HK-2 (cell line): Measurements from ENCODE around the gene C13orf42.
A peak's percentile ranks its signal among the peaks of the same experiment; 100 is the strongest.

ENCODE experiments used
- DNase-seq: peaks from one replicate; pipeline ENCODE4 v3.0.0-alpha.2; 2018; ENCODE audit not compliant: unreplicated experiment

C13orf42 gene

GRCh38 chr13:51111174-51111573 is at the start of gene C13orf42:
TSS of gene C13orf42 (minus strand) at chr13:51111274. CDS start at chr13:51111209, 65 bp downstream.
- DNase-seq: no peak

DNA sequence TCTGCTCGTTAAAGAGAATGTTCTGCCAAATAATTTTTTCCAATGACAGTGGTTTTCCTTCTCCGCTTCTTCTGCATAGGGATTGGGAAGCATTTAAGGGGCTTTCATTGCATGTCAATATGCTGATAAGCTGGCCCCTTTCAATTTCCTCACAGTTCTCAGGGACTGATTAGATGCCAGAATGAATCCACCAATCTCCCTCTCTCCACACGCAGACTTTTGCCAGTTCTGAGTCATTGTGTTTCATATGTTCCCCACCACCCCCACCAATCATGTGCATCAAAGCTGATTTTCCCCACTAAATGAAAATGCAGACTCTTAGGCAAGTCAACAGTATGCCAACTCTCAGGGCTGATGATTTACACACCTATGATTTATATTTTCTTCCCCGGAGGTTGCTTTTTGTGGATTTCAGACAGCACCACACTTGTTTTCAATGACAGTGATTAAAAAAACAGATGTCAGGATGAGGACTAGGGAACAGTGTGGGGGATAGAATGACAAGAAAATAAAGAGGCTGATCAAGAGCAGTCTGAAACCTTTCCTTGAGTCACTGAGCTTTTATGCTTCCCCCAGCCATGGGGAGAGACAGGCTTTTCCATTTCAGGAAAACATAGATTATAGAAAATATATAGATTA is 47.9 kb upstream of the C13orf42 start:
- DNase-seq: no peak

DNA sequence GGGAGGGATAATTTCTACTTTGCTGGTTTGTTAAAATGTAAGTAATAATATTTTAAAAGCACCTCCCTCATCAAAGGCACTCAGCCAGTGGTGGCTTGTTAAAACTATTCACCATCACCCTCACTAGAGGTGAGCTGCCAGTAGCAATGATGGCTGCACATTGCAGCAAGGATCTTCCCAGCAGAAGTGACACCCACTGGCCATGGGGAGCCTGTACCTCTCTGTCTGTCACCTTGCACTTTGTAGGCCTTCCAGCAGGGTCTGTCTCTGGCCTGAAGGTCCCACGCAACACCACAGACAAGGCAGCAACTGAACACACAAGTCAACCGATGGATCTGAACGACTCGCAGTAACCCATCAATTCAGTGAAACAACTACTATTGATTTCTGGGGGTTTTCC is 47.3 kb upstream of the C13orf42 start:
- DNase-seq: no peak

GRCh38 chr13:51156648-51157047 is 45.6 kb upstream of the C13orf42 start:
- DNase-seq: no peak

- no peak for DNase-seq
These were observed 44.9 kb upstream of the C13orf42 start for GRCh38 chr13:51155776-51156515.

- no peak for DNase-seq
These were observed 44.1 kb upstream of the C13orf42 start for GRCh38 chr13:51155161-51155560.

- no peak for DNase-seq
These were observed 43.0 kb upstream of the C13orf42 start for GRCh38 chr13:51154029-51154555.

GRCh38 chr13:51153527-51153926 is 42.5 kb upstream of the C13orf42 start:
- DNase-seq: no peak

DNA sequence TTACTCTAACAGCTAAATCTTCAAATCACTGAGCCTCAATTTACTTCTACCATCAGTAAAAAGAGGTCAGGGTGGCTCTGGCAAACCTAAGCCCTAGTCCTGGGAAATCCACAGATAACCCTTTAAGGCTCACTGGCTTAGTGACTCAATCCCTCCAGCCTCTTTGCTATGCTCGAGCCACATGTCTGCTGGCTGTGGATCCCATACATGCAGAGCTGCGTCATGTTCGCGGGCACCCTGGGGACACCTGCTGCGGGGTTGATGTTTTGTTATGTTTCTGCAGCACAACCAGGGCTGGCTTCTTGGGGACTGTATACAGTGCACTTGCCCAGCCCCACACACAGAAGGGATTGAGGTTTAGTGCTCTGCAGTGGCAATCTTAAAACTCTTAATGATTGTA is 41.6 kb upstream of the C13orf42 start:
- no peak for DNase-seq

GRCh38 chr13:51151463-51151862 is 40.4 kb upstream of the C13orf42 start:
- DNase-seq: no peak

DNA sequence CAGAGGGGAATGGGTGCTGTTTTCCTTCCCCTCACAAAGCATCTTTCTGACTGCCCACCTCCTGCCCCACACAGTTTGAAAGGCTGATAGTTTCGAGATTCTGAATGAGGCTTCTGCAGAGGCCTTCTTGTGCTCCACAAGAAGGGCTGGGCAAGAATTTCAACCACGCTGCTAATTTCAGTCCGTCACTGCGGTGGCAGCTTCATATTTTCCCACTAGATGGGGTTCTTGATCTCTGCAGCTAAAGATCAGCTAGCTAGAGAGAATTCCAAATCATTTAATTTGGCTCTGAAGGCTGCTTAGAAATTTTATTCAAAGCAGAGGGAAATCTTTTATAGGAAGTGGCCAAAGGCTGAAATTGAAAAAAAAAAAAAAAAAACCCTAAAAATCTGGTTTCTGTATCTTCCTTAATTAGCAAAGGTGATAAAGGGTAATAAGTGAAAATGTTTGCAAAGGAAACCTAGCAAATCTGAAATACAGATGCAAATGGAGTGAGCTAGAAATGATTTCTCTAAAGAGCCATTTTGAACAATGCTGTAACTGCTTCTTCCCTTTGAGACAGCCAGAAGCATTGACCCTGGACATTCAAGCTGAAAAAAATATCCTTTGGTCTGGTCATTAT is 38.0 kb upstream of the C13orf42 start:
- DNase-seq: no peak

- DNase-seq: no peak
These were observed 37.3 kb upstream of the C13orf42 start for GRCh38 chr13:51148223-51148951.

DNA sequence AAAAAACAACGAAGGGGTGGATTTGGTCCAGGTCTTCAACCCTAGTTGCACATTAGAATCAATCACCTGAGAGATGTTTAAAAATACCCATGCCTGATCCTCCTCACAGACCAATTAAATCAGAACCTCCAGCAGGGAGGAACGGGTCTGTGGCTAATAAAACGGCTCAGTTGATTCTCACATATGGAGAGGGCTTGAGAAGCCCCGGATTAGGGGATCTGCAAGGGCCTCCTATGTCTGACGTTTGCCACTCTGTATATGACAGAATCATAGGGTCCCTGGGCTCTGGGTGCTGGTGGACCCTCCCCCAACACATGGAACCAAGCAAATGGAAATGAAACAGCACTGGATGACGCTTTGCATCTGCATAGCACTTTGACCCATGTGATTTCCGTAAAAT is 36.7 kb upstream of the C13orf42 start:
- no peak for DNase-seq

DNA sequence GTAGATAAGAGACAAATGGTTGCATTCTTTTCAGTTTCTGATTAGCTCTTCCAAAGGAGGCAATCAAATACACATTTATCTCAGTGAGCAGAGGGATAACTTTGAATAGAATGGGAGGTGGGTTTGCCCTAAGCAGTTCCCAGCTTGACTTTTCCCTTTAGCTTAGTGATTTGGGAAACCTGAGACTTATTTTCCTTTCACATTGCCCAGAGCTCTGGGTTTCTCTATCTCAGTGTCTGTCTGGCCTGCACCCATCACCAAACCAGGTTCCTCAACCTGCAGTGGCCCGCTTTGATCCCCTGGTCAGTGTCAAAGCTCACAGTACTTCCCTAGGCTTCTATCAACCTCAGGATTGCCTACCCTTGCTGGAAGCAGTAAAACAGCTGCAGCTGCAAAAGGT is 35.6 kb upstream of the C13orf42 start:
- no peak for DNase-seq

GRCh38 chr13:51137250-51137649 is 26.2 kb upstream of the C13orf42 start:
- DNase-seq: no peak

- no peak for DNase-seq
These were observed 25.4 kb upstream of the C13orf42 start for GRCh38 chr13:51136276-51136980.

GRCh38 chr13:51134763-51135365 is 23.8 kb upstream of the C13orf42 start:
- DNase-seq: no peak

DNA sequence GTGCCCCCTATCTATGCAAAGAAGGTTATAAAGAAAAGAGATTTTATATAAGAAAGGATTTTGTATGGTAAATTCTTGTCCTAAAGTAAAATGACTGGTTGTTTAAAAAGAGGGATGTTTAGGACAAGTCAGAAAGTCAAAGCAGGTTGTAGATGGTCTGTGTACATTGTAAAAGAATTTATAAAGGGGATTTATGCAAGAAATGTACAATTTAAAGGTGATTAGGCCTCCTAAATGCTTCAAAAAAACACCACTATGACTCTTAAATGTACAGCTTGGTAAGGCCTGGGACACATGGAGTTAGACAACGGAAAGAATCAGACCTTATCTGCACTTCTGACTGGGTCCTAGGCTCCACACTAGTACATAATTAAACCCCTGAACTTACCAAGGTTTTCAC is 19.3 kb upstream of the C13orf42 start:
- no peak for DNase-seq

- peak; percentile 25 for DNase-seq
These were observed 14.6 kb upstream of the C13orf42 start for GRCh38 chr13:51125495-51126226.

DNA sequence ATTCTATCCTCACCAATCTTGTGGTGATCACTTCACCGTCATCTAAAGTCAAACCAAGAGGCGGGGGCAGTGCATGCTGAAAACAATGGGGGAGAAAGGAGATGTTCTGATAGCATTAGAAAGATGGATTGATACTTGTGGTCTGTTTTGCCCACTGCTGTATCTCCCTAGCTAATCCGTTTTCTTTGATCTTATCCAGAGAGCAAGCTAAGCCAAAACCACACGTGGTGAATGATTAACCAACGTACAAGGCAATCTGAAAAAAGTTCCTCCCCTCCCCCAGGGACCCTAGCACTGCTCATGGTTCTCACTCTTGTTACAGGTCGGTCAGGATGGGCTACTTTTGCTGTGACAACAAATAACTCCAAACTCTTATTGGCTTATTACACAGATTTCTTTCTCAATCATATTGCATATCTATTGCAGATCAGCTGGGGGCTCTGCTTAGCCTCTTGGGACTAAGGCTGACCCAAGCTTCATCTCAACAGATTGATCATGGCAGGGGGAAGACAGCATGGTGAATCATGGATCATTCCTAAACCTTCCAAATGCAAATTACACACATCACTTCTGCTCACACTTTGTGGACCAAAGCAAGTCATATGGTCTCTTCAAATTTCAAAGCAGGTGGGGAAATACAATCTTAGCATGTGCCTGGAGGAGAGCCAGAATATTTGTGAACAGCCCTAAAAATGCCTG is 11.9 kb upstream of the C13orf42 start:
- DNase-seq: no peak
